Tibial nerve (tissue), 4 donors: ENCODE measurements around the gene DENND10. TPM values are rescaled to one million over a fixed set of nuclear protein-coding genes. Genes with fewer than 3 reads are reported as not detected.

Source experiments
- DNase-seq, 2 donors: peaks; one replicate each; pipeline ENCODE4 v3.0.0-alpha.2; 2019; ENCODE audit warnings: low spot score in 2 of 2
- H3K27ac ChIP-seq, 4 donors: fragments of 200-600 bp; sonication (generic) in 3 of 4; one replicate each; pipeline ENCODE4 v1.5.1; 2017 to 2019; ENCODE audit warnings: mild to moderate bottlenecking in 1 of 4
- H3K27me3 ChIP-seq, 2 donors: fragments of 200-600 bp; sonication (generic) in 1 of 2; one replicate each; pipeline versions ENCODE4 v1.5.1 to v1.6.0; 2017 to 2019
- H3K36me3 ChIP-seq, 3 donors: fragments of 200-600 bp; sonication (generic); one replicate each; pipeline ENCODE4 v1.5.1; 2018 to 2019
- H3K4me1 ChIP-seq, 4 donors: fragments of 200-600 bp; sonication (generic) in 3 of 4; one replicate each; pipeline ENCODE4 v1.5.1; 2017 to 2019
- H3K4me3 ChIP-seq, 4 donors: fragments of 200-600 bp; sonication (generic) in 3 of 4; one replicate each; pipeline ENCODE4 v1.5.1; 2017 to 2019; ENCODE audit warnings: mild to moderate bottlenecking in 1 of 4, moderate library complexity in 1 of 4
- H3K9me3 ChIP-seq, 4 donors: fragments of 200-600 bp; sonication (generic) in 3 of 4; one replicate each; pipeline ENCODE4 v1.5.1; 2017 to 2019
- EP300 ChIP-seq, 2 donors: sonication (generic); formaldehyde crosslinking; IDR thresholded peaks; one replicate each; pipeline ENCODE4 v1.6.1; 2017; ENCODE audit warnings: antibody characterized with exemption in 2 of 2, mild to moderate bottlenecking in 1 of 2
- POLR2A ChIP-seq, 2 donors: fragments of 450-650 bp; IDR thresholded peaks; one replicate each; pipeline ENCODE4 v1.6.1; 2017; ENCODE audit warnings: antibody characterized with exemption in 2 of 2, mild to moderate bottlenecking in 2 of 2, moderate library complexity in 2 of 2
- WGBS, 2 donors: methylation state at CpG; one replicate each; pipeline ENCODE4 v1.1.5; 2018; 5-methylcytosine and 5-hydroxymethylcytosine counted together
- total RNA-seq, 4 donors: library from RNA; depleted of rRNA; stranded (reverse); fragments of >200 nt; gene quantifications; one replicate each; pipeline ENCODE4 v1.1.0, GENCODE V29; 2016
- TF ChIP-seq, protein P1 (sequence below), 5 experiments: fragments of 200-600 bp in 3 of 5; fragments of 450-650 bp in 2 of 5; sonication (generic) in 3 of 5; IDR thresholded peaks; one replicate each; pipeline ENCODE4 v1.5.1; 2016 to 2019; ENCODE audit warnings: antibody characterized with exemption in 5 of 5, mild to moderate bottlenecking in 3 of 5, moderate library complexity in 2 of 5

The DENND10 gene
- total RNA-seq, 4 donors from 2014 or later, result 23.3 to 51.0 (median 43.4) TPM

DNA sequence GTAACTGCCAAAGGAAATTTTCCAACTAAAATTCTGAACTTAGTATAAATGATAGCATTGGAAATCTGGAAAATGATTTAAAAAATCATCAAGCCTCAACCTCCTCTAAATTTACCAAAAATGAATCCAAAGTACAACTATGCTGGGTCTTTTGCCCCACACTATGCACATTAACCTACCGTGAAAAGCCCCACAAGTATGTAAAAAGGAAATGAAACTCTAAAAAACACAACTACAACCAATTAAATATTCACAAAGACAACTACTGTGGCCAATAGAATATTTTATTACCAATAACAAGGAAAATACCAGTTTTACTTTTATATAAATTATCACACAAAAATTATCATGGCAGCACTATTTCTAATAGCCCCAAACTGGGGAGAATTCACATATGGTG, 42.6 kb upstream of the DENND10 start:
- H3K9me3 ChIP-seq, result no peaks in the 10 kb centered on the region
- H3K27ac ChIP-seq, result no peak overlapping the region
- no peak for DNase-seq
- no peaks in the 10 kb centered on the region for H3K27me3 ChIP-seq
- WGBS, 2 donors, result 56 to 61% methylated on average over 1 of the region's 1 CpG
- no peak for TF ChIP-seq EP300 (IDR thresholded peaks at IDR 0.05)
- TF ChIP-seq, protein P1, sequence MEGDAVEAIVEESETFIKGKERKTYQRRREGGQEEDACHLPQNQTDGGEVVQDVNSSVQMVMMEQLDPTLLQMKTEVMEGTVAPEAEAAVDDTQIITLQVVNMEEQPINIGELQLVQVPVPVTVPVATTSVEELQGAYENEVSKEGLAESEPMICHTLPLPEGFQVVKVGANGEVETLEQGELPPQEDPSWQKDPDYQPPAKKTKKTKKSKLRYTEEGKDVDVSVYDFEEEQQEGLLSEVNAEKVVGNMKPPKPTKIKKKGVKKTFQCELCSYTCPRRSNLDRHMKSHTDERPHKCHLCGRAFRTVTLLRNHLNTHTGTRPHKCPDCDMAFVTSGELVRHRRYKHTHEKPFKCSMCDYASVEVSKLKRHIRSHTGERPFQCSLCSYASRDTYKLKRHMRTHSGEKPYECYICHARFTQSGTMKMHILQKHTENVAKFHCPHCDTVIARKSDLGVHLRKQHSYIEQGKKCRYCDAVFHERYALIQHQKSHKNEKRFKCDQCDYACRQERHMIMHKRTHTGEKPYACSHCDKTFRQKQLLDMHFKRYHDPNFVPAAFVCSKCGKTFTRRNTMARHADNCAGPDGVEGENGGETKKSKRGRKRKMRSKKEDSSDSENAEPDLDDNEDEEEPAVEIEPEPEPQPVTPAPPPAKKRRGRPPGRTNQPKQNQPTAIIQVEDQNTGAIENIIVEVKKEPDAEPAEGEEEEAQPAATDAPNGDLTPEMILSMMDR (IDR thresholded peaks at IDR 0.05), result no peak
- no peak for TF ChIP-seq POLR2A (IDR thresholded peaks at IDR 0.05)
- H3K36me3 ChIP-seq, result peaks cover 9 to 98% (median 35%) of the 10 kb centered on the region in 3 donors
- no peaks in the 10 kb centered on the region for H3K4me1 ChIP-seq
- H3K4me3 ChIP-seq, result no peak overlapping the region

DNA sequence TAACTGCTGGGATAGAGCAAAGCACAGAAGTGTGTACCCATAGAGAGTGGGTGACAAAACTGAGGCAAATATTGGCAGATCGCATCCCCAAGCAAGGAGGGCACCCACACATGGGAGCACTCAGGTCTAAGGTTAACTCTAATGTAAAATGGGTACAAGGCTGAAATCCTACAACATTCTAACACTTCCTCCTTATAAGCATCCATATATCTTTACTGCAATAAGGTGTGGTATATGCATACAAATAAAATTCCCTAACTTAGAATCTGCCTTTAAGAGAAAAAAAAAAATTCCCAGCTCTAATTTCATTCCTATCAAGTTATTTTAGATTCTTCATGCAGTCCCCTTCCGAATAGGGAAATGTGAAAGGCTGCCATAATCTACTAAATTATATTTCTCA, 42.0 kb upstream of the DENND10 start:
- no peak for DNase-seq
- 88 to 92% methylated on average over 2 of the region's 2 CpGs for WGBS, 2 donors
- TF ChIP-seq POLR2A (IDR thresholded peaks at IDR 0.05) (no peak), EP300 (IDR thresholded peaks at IDR 0.05) (no peak)
- TF ChIP-seq, protein P1 (IDR thresholded peaks at IDR 0.05), result no peak
- Histone ChIP-seq H3K4me1 (no peaks in the 10 kb centered on the region), H3K4me3 (no peak overlapping the region), H3K9me3 (no peaks in the 10 kb centered on the region), H3K36me3 (peaks cover 4 to 98% (median 32%) of the 10 kb centered on the region in 3 donors), H3K27ac (no peak overlapping the region), H3K27me3 (no peaks in the 10 kb centered on the region)

DNA sequence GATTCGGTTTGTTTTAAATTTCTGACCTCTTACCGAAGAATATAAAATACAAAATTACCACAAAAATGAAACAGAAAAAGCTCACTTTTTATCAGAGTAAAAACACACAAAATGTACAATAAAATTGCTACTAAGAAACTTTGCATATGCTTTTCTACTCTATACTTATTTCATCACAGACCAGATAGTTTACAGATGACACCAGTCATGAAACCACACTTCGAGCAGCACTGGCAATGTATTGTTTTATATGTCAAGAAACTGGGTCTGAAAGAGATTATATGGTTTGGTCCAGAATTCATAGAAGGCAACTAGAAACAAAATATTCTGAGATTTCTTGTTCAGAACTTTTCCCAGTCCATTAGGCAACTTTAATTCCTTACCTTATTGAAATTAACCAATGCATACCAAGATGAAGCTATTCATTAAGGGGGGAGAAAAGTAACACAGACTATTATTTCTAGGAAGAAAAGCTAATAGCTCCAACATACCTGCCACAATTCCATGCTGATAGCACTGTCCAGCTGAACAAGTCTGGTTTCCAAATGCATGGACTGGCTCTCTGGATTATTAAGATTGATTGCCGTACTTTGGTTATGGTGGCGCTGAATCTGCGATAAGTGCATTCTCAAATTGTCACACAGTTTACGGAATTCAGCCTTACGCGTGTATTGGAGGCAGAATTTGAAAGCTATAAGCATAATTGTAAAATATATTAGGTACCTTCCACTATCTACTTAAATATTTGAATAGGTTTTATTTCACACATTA, 33.3 kb upstream of the DENND10 start:
- Histone ChIP-seq H3K27ac (no peak overlapping the region), H3K9me3 (no peaks in the 10 kb centered on the region), H3K4me1 (peaks cover 0 to 23% (median 0%) of the 10 kb centered on the region in 4 donors), H3K4me3 (no peak overlapping the region), H3K27me3 (no peaks in the 10 kb centered on the region), H3K36me3 (peaks cover 0 to 74% (median 16%) of the 10 kb centered on the region in 3 donors)
- no peak for DNase-seq
- TF ChIP-seq, protein P1 (IDR thresholded peaks at IDR 0.05), result no peak
- TF ChIP-seq POLR2A (IDR thresholded peaks at IDR 0.05), result no peak
- no peak for TF ChIP-seq EP300 (IDR thresholded peaks at IDR 0.05)
- WGBS, 2 donors, result 94% methylated on average over 9 of the region's 9 CpGs

DNA sequence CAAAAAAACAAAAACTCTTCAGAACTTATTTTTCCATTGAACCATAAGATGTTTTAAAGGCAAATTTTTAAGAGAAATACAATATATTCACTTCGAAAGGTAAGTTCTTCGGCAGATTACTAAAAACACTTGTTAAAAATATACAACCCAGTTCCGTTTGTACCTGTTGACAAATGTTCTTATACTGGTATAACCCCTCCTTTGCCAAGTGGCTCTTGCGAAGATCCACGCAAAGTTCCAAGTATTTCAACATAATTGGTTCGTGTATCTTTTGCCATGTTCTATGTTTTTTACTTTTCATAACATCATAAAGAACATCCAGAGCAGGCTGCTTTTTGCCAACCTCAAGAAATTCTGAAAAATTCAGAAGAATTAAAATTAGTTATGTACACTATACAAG, 30.3 kb upstream of the DENND10 start:
- H3K9me3 ChIP-seq, result no peaks in the 10 kb centered on the region
- TF ChIP-seq POLR2A (IDR thresholded peaks at IDR 0.05), result no peak
- TF ChIP-seq, protein P1 (IDR thresholded peaks at IDR 0.05), result no peak
- TF ChIP-seq EP300 (IDR thresholded peaks at IDR 0.05), result no peak
- peaks cover 0 to 50% (median 20%) of the 10 kb centered on the region in 4 donors for H3K4me1 ChIP-seq
- 82 to 86% methylated on average over 6 of the region's 6 CpGs for WGBS, 2 donors
- H3K27me3 ChIP-seq, result no peaks in the 10 kb centered on the region
- no peak overlapping the region for H3K4me3 ChIP-seq
- H3K36me3 ChIP-seq, result peaks cover 0 to 43% (median 0%) of the 10 kb centered on the region in 3 donors
- H3K27ac ChIP-seq, result no peak overlapping the region
- no peak for DNase-seq

DNA sequence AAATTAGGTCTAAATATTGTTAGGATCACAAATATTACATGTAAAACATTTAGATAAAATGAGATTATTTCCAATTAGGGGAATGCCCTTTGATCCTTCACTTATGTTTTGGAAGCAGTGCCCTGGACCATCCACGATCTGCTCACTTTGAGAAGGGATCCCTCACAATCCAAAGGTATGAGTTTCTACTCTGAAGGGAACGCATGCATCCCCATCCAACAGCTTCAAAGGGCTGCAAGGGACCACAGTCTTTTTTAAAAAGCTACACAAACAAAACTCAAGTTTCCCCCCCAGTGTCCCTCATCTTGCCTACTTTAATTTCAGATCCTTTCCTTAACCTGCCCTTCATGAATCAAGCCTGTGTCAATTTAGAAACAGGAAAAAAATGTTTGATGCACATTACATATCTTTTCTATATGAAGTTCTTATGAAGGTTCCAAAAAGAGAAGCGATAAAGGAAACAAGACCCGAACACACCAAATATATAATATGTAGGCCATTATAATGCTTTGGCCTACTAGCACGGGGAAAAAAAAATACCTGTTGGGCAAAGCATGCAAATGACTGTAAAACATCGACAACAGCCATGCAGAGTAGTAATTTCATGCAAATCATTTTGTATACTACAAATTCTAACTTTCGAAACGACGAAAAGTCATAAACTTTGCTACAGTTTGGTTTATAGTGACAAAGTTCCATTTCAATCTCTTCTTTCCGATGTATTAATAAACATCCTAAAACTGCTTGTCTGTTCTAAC, 25.3 kb upstream of the DENND10 start:
- Histone ChIP-seq H3K27ac (peak overlapping the region in 2 of 4 donors; percentile 92 to 93), H3K9me3 (no peaks in the 10 kb centered on the region), H3K4me1 (peaks cover 0 to 53% (median 24%) of the 10 kb centered on the region in 4 donors), H3K4me3 (peak overlapping the region in 2 of 4 donors; percentile 61 to 76), H3K27me3 (no peaks in the 10 kb centered on the region), H3K36me3 (no peaks in the 10 kb centered on the region)
- 40 to 45% methylated on average over 10 of the region's 10 CpGs for WGBS, 2 donors
- TF ChIP-seq, protein P1 (IDR thresholded peaks at IDR 0.05), result no peak
- TF ChIP-seq EP300 (IDR thresholded peaks at IDR 0.05), result no peak
- TF ChIP-seq POLR2A (IDR thresholded peaks at IDR 0.05), result no peak
- no peak for DNase-seq
